ENCODE data around the gene PDZD8. TPM values are rescaled to one million over a fixed set of nuclear protein-coding genes. Genes with fewer than 3 reads are reported as not detected.

The PDZD8 gene
- total RNA-seq, 1 donor from 2014 or later = 21.0 TPM

DNA sequence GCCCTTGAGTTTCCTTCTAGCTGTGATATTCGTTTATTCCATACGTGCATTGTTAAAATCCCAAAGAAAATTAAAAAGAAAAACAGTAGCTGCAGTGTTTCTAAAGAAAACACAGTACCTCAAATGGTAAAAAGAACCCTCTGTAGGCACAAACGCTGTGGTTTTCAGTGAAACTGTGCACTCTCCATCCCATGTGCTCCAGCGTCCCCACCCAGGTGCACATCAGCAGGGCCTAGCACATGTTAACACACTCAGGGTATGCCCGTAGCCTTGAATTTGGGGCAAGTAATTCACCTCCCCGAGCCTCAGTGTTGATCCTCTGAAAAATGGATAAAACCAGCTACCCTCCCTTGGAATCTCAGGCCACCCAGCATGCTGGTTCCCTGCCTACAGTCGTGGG, 124.8 kb downstream of the PDZD8 start:
- intact Hi-C loops (cut with DNase I) = no loop called here
- H3K36me3 ChIP-seq = no peaks in the 10 kb centered on the region
- H3K27ac ChIP-seq = no peak overlapping the region
- TF ChIP-seq, protein P1, sequence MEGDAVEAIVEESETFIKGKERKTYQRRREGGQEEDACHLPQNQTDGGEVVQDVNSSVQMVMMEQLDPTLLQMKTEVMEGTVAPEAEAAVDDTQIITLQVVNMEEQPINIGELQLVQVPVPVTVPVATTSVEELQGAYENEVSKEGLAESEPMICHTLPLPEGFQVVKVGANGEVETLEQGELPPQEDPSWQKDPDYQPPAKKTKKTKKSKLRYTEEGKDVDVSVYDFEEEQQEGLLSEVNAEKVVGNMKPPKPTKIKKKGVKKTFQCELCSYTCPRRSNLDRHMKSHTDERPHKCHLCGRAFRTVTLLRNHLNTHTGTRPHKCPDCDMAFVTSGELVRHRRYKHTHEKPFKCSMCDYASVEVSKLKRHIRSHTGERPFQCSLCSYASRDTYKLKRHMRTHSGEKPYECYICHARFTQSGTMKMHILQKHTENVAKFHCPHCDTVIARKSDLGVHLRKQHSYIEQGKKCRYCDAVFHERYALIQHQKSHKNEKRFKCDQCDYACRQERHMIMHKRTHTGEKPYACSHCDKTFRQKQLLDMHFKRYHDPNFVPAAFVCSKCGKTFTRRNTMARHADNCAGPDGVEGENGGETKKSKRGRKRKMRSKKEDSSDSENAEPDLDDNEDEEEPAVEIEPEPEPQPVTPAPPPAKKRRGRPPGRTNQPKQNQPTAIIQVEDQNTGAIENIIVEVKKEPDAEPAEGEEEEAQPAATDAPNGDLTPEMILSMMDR (IDR thresholded peaks at IDR 0.05) = no peak
- no peaks in the 10 kb centered on the region for H3K27me3 ChIP-seq
- H3K4me1 ChIP-seq = no peaks in the 10 kb centered on the region
- H3K4me3 ChIP-seq = no peak overlapping the region
- no peak for DNase-seq (ENCODE audit: low spot score in 2 of 2)
- no peaks in the 10 kb centered on the region for H3K9me3 ChIP-seq

DNA sequence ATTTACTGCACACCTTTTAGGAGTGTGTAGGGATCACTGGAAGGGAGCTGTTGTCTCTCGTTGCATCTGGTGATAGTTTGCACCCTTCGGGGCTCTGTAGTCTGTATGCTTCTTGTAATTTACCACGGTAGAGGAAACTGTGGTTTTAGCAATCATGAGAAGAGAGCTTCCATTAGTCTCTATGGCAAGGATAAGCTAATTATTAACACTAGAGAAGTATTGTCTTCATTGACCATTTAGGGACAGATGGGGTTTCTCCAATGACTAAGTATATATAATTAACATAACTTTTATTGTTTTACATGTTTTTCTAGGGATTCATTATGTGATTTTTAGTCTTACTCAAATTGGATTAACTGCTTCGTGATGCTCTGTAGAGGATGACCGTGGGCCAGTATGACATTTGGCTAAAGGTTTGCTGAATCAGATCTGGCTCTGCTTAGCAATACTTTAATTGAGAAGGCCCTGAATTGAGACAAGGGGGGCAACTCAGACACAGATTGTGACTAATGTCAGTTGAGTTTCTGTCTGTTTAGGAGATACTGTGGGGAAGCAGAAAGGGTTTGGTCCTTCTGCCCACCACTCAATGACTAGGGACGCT, 125.6 kb downstream of the PDZD8 start:
- no peaks in the 10 kb centered on the region for H3K4me1 ChIP-seq
- intact Hi-C loops (cut with DNase I) = no loop called here
- no peak overlapping the region for H3K27ac ChIP-seq
- DNase-seq (ENCODE audit: low spot score in 2 of 2) = no peak
- H3K27me3 ChIP-seq = no peaks in the 10 kb centered on the region
- H3K4me3 ChIP-seq = no peak overlapping the region
- no peaks in the 10 kb centered on the region for H3K36me3 ChIP-seq
- TF ChIP-seq, protein P1 (IDR thresholded peaks at IDR 0.05) = no peak
- H3K9me3 ChIP-seq = no peaks in the 10 kb centered on the region

DNA sequence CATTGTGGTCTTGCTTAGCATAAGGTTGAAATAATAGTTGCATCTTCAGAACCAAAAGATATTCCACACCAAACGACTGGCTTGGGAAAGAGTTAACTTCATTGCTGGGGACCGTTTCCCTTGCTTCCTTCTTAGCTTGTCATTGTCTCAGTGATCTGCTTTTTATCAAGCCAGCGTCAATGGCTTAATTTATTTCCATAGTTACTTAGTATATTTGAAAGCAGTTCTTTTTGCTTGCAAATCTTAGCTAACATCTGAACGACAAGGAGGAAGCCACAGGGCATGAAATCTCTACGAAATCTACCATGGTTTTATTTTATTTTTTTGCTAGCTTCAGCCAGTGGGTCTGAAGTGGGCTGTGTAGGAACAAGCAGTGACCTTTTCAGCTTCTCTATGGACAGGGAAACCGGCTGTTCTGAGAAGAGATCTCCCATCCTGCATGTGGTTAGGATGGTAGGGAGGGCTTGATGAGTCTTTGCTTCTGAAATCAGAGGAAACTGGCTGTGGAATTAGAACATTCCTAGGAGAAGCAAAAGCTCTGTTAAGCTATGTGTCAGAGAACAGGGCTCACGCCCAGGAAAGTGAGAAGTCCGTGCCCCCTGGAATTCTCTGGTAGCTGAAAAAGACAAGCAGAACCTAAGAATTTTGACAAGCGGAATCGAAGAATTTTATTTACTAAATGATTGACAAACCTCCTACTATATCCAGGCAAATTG, 126.3 kb downstream of the PDZD8 start:
- DNase-seq (ENCODE audit: low spot score in 2 of 2) = no peak
- intact Hi-C loops (cut with DNase I) = no loop called here
- Histone ChIP-seq H3K27ac (no peak overlapping the region), H3K4me3 (no peak overlapping the region), H3K27me3 (no peaks in the 10 kb centered on the region), H3K36me3 (no peaks in the 10 kb centered on the region), H3K4me1 (no peaks in the 10 kb centered on the region), H3K9me3 (no peaks in the 10 kb centered on the region)
- TF ChIP-seq, protein P1 (IDR thresholded peaks at IDR 0.05) = no peak

DNA sequence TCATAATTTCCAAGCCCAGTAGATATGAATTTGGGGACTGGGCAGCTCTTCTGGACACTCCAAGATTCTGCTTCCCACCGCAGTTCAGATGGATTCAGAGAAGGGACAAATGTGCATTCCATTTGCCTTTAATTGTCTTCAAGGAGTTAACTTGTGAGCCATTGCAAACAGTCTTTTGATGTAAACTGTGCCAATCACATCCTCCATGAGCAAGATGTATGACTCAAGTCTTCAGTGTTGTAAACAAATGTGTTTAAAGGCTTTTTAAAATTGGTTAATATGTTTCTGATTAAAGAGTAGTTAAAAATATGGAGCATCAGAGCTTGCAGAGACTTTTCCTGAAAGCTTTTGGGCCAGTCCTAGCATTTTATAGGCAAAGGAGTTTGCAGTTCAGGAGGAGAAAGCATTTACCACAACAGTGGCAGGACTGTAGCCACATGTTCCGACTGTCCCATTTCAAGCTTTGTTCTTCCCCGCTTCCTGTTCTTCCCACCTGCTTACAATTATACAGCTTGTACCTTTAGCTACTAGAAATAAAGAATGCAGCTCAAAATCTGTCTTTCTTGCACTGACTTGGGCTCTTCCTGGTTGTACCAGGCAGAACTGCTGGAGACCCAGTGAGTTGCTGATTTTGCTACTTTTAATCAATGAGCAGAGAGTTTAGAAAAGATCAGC, 128.1 kb downstream of the PDZD8 start:
- H3K36me3 ChIP-seq = no peaks in the 10 kb centered on the region
- H3K27me3 ChIP-seq = no peaks in the 10 kb centered on the region
- H3K4me3 ChIP-seq = no peak overlapping the region
- DNase-seq (ENCODE audit: low spot score in 2 of 2) = no peak
- H3K27ac ChIP-seq = no peak overlapping the region
- TF ChIP-seq, protein P1 (IDR thresholded peaks at IDR 0.05) = no peak
- intact Hi-C loops (cut with DNase I) = no loop called here
- H3K4me1 ChIP-seq = no peaks in the 10 kb centered on the region
- no peaks in the 10 kb centered on the region for H3K9me3 ChIP-seq

DNA sequence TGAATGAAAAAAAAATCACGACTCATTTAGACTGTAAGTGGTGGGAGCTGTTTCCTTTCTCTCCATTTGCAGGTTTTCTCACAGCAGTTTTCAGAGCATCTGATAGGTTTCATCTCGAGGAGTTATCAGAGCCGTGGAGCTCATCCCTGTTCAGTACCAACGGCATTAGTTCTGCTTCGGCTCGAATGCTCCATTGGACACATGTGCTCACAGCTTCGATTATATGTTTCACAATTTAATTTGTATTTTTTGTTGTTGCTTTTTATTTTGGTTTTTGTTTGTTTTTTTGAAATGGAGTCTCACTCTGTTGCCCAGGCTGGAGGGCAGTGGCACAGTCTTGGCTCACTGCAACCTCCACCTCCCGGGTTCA, 132.8 kb downstream of the PDZD8 start:
- Histone ChIP-seq H3K27me3 (peaks cover 7% of the 10 kb centered on the region), H3K9me3 (no peaks in the 10 kb centered on the region), H3K36me3 (no peaks in the 10 kb centered on the region), H3K27ac (no peak overlapping the region), H3K4me3 (no peak overlapping the region), H3K4me1 (no peaks in the 10 kb centered on the region)
- TF ChIP-seq, protein P1 (IDR thresholded peaks at IDR 0.05) = no peak
- DNase-seq (ENCODE audit: low spot score in 2 of 2) = no peak
- intact Hi-C loops (cut with DNase I) = no loop called here

Measured in ascending aorta (tissue), 2 donors.